Neuronal stem cell (in vitro differentiated cells): Measurements from ENCODE around the gene ZSCAN21.

Experiments
- DNase-seq: peaks from one replicate; pipeline ENCODE4 v3.0.0-alpha.2; 2013; ENCODE audit warnings: low spot score
- H2AFZ ChIP-seq: one replicate; pipeline ENCODE4 v1.6.1; 2013; ENCODE audit warnings: mild to moderate bottlenecking, low read length, inconsistent platforms
- H2AK5ac ChIP-seq: 2 replicates; pipeline ENCODE4 v1.6.1; 2013; ENCODE audit warnings: low read depth, mild to moderate bottlenecking, inconsistent platforms, low read length, moderate library complexity, mixed read lengths
- H2BK120ac ChIP-seq: 2 replicates; pipeline ENCODE4 v1.6.1; 2013; ENCODE audit warnings: low read depth, mild to moderate bottlenecking, inconsistent platforms, low read length, moderate library complexity, mixed read lengths
- H2BK12ac ChIP-seq: one replicate; pipeline ENCODE4 v1.6.1; 2013; ENCODE audit warnings: low read length, inconsistent platforms
- H2BK15ac ChIP-seq: 2 replicates; pipeline ENCODE4 v1.6.1; 2013; ENCODE audit warnings: mild to moderate bottlenecking, low read length, inconsistent platforms, mixed read lengths
- H2BK5ac ChIP-seq: one replicate; pipeline ENCODE4 v1.6.1; 2013; ENCODE audit warnings: inconsistent platforms, mild to moderate bottlenecking, low read length, moderate library complexity
- H3K14ac ChIP-seq: one replicate; pipeline ENCODE4 v1.6.1; 2013; ENCODE audit warnings: low read length, inconsistent platforms
- H3K18ac ChIP-seq: 2 replicates; pipeline ENCODE4 v1.6.1; 2013; ENCODE audit warnings: low read length, inconsistent platforms
- H3K23ac ChIP-seq: 2 replicates; pipeline ENCODE4 v1.6.1; 2013; ENCODE audit warnings: low read depth, mild to moderate bottlenecking, mixed read lengths, low read length, inconsistent platforms; ENCODE audit not compliant: poor library complexity
- H3K27ac ChIP-seq: replicated peaks from 3 replicates; pipeline ENCODE4 v1.5.1; 2013; ENCODE audit warnings: low read length, inconsistent platforms
- H3K27me3 ChIP-seq, 3 experiments: 2 replicates each; pipeline ENCODE4 v1.6.1; 2013; ENCODE audit warnings: low read length in 3 of 3, mild to moderate bottlenecking in 2 of 3, inconsistent platforms in 1 of 3, low read depth in 1 of 3, mixed read lengths in 1 of 3, moderate library complexity in 1 of 3; ENCODE audit not compliant: control insufficient read depth in 3 of 3, insufficient read depth in 3 of 3
- H3K36me3 ChIP-seq, 2 donors: replicated peaks in 1 of 2; 2 replicates each; pipeline ENCODE4 v1.6.1; 2013; ENCODE audit warnings: low read length in 2 of 2; ENCODE audit not compliant: control insufficient read depth in 2 of 2, insufficient read depth in 2 of 2
- H3K4ac ChIP-seq: 2 replicates; pipeline ENCODE4 v1.6.1; 2013; ENCODE audit warnings: inconsistent platforms, mild to moderate bottlenecking, low read length, moderate library complexity
- H3K4me1 ChIP-seq, 2 donors: 1 replicate in 1 of 2; 2 replicates in 1 of 2; pipeline ENCODE4 v1.6.1; 2013; ENCODE audit warnings: low read length in 2 of 2, low read depth in 1 of 2; ENCODE audit not compliant: control insufficient read depth in 2 of 2, insufficient read depth in 1 of 2
- H3K4me2 ChIP-seq: one replicate; pipeline ENCODE4 v1.6.1; 2013; ENCODE audit warnings: mild to moderate bottlenecking, low read length, inconsistent platforms; ENCODE audit not compliant: insufficient read depth, poor library complexity, severe bottlenecking
- H3K4me3 ChIP-seq, 2 donors: 2 replicates each; pipeline ENCODE4 v1.5.1; 2013; ENCODE audit warnings: low read length in 2 of 2, mild to moderate bottlenecking in 2 of 2, inconsistent platforms in 1 of 2, moderate library complexity in 1 of 2
- H3K79me1 ChIP-seq: one replicate; pipeline ENCODE4 v1.6.1; 2013; ENCODE audit warnings: low read depth, mild to moderate bottlenecking, inconsistent platforms, low read length, moderate library complexity
- H3K9ac ChIP-seq: one replicate; pipeline ENCODE4 v1.6.1; 2013; ENCODE audit warnings: mild to moderate bottlenecking, low read depth, low read length, inconsistent platforms; ENCODE audit not compliant: poor library complexity
- H3K9me3 ChIP-seq, 2 donors: replicated peaks in 1 of 2; 2 replicates each; pipeline versions ENCODE3 to v1.6.1; 2013; ENCODE audit warnings: low read length in 2 of 2, mild to moderate bottlenecking in 2 of 2, inconsistent platforms in 1 of 2, low read depth in 1 of 2, mixed read lengths in 1 of 2, moderate library complexity in 1 of 2; ENCODE audit not compliant: control insufficient read depth in 2 of 2, insufficient read depth in 1 of 2
- H4K8ac ChIP-seq: one replicate; pipeline ENCODE4 v1.6.1; 2013; ENCODE audit warnings: low read depth, mild to moderate bottlenecking, inconsistent platforms, low read length, moderate library complexity
- H4K91ac ChIP-seq: one replicate; pipeline ENCODE4 v1.6.1; 2013; ENCODE audit warnings: low read length, low read depth, mild to moderate bottlenecking, inconsistent platforms; ENCODE audit not compliant: poor library complexity
- WGBS, 2 donors: extraction: QIAGEN DNeasy Blood & Tissue Kit; methylation state at CpG; one replicate each; pipeline ENCODE4 v1.1.7; 2013; ENCODE audit warnings: missing lambda C conversion rate in 2 of 2, mixed read lengths in 1 of 2; ENCODE audit not compliant: insufficient read length in 2 of 2, insufficient replicate concordance in 1 of 2; ENCODE audit errors: extremely low coverage in 2 of 2; 5-methylcytosine and 5-hydroxymethylcytosine counted together

The ZSCAN21 gene

GRCh38 chr7:100093925-100094486 lies 44.4 kb downstream of the ZSCAN21 start:
- Histone ChIP-seq H3K79me1 (peaks cover 9% of the 10 kb centered on the region), H3K9me3 (no peaks in the 10 kb centered on the region), H2BK5ac (no peak overlapping the region), H2BK120ac (no peak overlapping the region), H3K27ac (no peak overlapping the region), H3K9ac (no peak overlapping the region), H3K4me1 (peaks cover 2 to 5% of the 10 kb centered on the region in 2 donors), H3K4me2 (no peak overlapping the region), H3K36me3 (peaks cover 75 to 89% of the 10 kb centered on the region in 2 donors), H3K18ac (no peak overlapping the region), H3K23ac (peak overlapping the region; percentile 87), H3K27me3 (no peaks in the 10 kb centered on the region), H3K4me3 (no peak overlapping the region), H2BK15ac (no peak overlapping the region), H3K14ac (no peak overlapping the region), H4K8ac (peak overlapping the region; percentile 68), H2AK5ac (no peak overlapping the region), H2AFZ (no peak overlapping the region), H3K4ac (no peak overlapping the region), H2BK12ac (no peak overlapping the region), H4K91ac (no peak overlapping the region)
- no peak for DNase-seq
- WGBS, 2 donors = no CpG with 5 or more reads among the region's 16 CpGs

GRCh38 chr7:100095289-100095688 lies 45.7 kb downstream of the ZSCAN21 start:
- Histone ChIP-seq H3K14ac (no peak overlapping the region), H3K36me3 (peaks cover 82 to 99% of the 10 kb centered on the region in 2 donors), H3K27ac (no peak overlapping the region), H2BK15ac (no peak overlapping the region), H3K4me3 (no peak overlapping the region), H3K9me3 (no peaks in the 10 kb centered on the region), H2BK5ac (no peak overlapping the region), H3K9ac (no peak overlapping the region), H3K18ac (no peak overlapping the region), H3K4ac (no peak overlapping the region), H3K79me1 (peaks cover 14% of the 10 kb centered on the region), H3K23ac (no peak overlapping the region), H2AFZ (no peak overlapping the region), H2AK5ac (no peak overlapping the region), H3K27me3 (no peaks in the 10 kb centered on the region), H2BK120ac (no peak overlapping the region), H3K4me1 (peaks cover 6 to 9% of the 10 kb centered on the region in 2 donors), H3K4me2 (no peak overlapping the region), H2BK12ac (no peak overlapping the region), H4K8ac (no peak overlapping the region), H4K91ac (no peak overlapping the region)
- no peak for DNase-seq
- no CpG with 5 or more reads among the region's 9 CpGs for WGBS, 2 donors

DNA sequence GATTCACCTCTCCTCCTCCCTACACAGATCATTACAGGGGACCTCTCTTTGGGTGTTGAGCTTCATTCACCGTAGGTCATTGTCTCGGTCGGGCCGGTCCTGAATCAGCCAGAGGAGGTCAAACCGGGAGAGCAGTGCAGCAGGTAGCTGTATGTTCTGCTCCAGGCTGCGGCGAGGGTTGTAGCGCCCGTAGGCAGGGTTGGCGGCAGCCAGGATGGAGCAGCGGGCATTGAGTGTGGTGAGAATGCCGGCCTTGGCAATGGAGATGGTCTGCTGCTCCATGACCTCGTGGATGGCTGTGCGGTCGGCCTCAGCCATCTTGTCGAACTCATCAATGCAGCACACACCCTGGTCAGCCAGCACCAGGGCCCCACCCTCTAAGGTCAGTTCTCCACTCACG lies 46.1 kb downstream of the ZSCAN21 start:
- peaks cover 14% of the 10 kb centered on the region for H3K79me1 ChIP-seq
- H3K9me3 ChIP-seq = no peaks in the 10 kb centered on the region
- peaks cover 6 to 9% of the 10 kb centered on the region in 2 donors for H3K4me1 ChIP-seq
- H3K4ac ChIP-seq = no peak overlapping the region
- H3K23ac ChIP-seq = peak overlapping the region; percentile 86
- H3K4me2 ChIP-seq = no peak overlapping the region
- peak overlapping the region; percentile 17 for H2AK5ac ChIP-seq
- H3K27me3 ChIP-seq = no peaks in the 10 kb centered on the region
- H2BK15ac ChIP-seq = no peak overlapping the region
- no CpG with 5 or more reads among the region's 17 CpGs for WGBS, 2 donors
- H2BK120ac ChIP-seq = no peak overlapping the region
- H3K18ac ChIP-seq = no peak overlapping the region
- no peak overlapping the region for H3K27ac ChIP-seq
- peaks cover 78 to 95% of the 10 kb centered on the region in 2 donors for H3K36me3 ChIP-seq
- H2AFZ ChIP-seq = no peak overlapping the region
- H2BK12ac ChIP-seq = no peak overlapping the region
- H4K91ac ChIP-seq = no peak overlapping the region
- peak overlapping the region; percentile 83 for H3K9ac ChIP-seq
- no peak for DNase-seq
- H3K14ac ChIP-seq = no peak overlapping the region
- H3K4me3 ChIP-seq = no peak overlapping the region
- no peak overlapping the region for H2BK5ac ChIP-seq
- no peak overlapping the region for H4K8ac ChIP-seq

DNA sequence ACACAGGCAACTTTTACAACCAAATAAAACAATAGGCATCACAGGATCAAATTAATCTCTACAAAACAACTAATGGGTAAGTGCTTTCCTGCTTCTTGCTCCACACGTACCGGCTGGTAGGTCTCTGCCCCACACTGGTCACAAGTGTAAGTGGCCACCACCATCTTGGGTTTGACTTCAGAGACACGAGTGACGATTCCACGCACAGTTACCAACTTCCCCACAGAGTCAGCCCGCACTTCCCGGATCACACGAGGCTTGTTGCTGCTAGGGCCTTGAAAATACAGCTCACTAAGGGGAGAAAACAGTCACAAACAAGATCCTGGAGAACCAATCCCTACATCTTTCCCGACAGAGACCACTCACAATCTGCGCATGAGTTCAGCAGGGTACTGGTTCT lies 49.3 kb downstream of the ZSCAN21 start:
- H2AFZ ChIP-seq = no peak overlapping the region
- no peaks in the 10 kb centered on the region for H3K27me3 ChIP-seq
- H3K14ac ChIP-seq = no peak overlapping the region
- no peak overlapping the region for H3K4me2 ChIP-seq
- H2BK5ac ChIP-seq = no peak overlapping the region
- H3K4me1 ChIP-seq = peaks cover 10 to 20% of the 10 kb centered on the region in 2 donors
- no peak overlapping the region for H3K18ac ChIP-seq
- peaks cover 54 to 71% of the 10 kb centered on the region in 2 donors for H3K36me3 ChIP-seq
- no peak overlapping the region for H3K4ac ChIP-seq
- peak overlapping the region in 1 of 2 donors; percentile 99 for H3K4me3 ChIP-seq
- H3K9ac ChIP-seq = peak overlapping the region; percentile 37
- no peak overlapping the region for H2AK5ac ChIP-seq
- no peak overlapping the region for H4K91ac ChIP-seq
- H3K9me3 ChIP-seq = no peaks in the 10 kb centered on the region
- H4K8ac ChIP-seq = no peak overlapping the region
- no peak overlapping the region for H2BK120ac ChIP-seq
- DNase-seq = no peak
- no peak overlapping the region for H3K27ac ChIP-seq
- H2BK12ac ChIP-seq = no peak overlapping the region
- peaks cover 10% of the 10 kb centered on the region for H3K79me1 ChIP-seq
- WGBS, 2 donors = no CpG with 5 or more reads among the region's 10 CpGs
- no peak overlapping the region for H2BK15ac ChIP-seq
- no peak overlapping the region for H3K23ac ChIP-seq
